AG09319 (cell line): ENCODE results near the gene TAF13.
"Not testable (repeated sequence)": the region's sequence is repeated elsewhere in the genome, so short reads cannot be mapped to it uniquely, and the experiment has no call there.

Experiments used
- DNase-seq: peaks from one replicate; pipeline ENCODE4 v3.0.0-alpha.2; 2010; ENCODE audit warnings: low read depth; ENCODE audit errors: extremely low read depth
- TF ChIP-seq, protein P1 (sequence below): IDR thresholded peaks from 2 replicates; pipeline ENCODE4 v1.5.1; 2011; ENCODE audit warnings: low read depth, mild to moderate bottlenecking, inconsistent platforms, low read length, moderate library complexity

TAF13 gene

DNA sequence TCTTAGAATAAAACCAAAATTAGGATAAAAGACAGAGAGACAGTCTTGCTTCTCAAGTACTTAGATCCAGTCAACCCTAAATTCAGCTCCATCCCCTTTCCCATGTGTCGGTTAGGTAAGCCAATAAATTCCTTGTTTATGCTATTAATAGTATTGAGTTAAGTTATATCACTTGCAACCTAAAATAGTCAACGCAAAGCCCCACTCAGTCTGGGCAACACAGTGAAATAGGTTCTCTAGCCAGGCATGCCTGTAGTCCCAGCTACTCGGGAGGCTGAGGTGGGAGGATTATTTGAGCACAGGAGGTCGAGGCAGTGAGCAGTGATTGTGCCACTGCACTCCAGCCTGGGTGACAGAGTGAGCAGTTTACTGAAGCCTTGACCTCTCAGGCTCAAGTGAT is 14.6 kb downstream of the TAF13 start:
- no peak for DNase-seq
- TF ChIP-seq, protein P1, sequence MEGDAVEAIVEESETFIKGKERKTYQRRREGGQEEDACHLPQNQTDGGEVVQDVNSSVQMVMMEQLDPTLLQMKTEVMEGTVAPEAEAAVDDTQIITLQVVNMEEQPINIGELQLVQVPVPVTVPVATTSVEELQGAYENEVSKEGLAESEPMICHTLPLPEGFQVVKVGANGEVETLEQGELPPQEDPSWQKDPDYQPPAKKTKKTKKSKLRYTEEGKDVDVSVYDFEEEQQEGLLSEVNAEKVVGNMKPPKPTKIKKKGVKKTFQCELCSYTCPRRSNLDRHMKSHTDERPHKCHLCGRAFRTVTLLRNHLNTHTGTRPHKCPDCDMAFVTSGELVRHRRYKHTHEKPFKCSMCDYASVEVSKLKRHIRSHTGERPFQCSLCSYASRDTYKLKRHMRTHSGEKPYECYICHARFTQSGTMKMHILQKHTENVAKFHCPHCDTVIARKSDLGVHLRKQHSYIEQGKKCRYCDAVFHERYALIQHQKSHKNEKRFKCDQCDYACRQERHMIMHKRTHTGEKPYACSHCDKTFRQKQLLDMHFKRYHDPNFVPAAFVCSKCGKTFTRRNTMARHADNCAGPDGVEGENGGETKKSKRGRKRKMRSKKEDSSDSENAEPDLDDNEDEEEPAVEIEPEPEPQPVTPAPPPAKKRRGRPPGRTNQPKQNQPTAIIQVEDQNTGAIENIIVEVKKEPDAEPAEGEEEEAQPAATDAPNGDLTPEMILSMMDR, result no peak

DNA sequence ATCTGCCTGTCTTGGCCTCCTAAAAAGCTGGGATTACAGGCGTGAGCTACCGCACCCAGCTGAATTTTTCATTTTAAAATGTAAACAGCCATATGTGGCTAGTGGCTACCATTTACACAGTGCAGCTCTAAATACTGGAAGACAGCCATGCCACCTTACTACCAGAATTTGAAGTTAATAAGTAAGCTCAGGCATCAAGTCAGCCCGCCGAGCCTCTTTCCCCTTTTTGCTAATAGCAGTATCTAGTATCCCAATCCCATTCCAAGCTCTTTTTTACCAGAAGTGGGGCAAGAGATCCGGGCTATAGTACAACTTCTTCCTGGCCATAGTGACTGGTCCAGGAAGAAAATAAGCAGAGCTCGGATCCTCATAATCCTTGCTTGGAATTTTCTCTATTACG is 15.1 kb downstream of the TAF13 start:
- no peak for DNase-seq
- TF ChIP-seq, protein P1, result no peak

DNA sequence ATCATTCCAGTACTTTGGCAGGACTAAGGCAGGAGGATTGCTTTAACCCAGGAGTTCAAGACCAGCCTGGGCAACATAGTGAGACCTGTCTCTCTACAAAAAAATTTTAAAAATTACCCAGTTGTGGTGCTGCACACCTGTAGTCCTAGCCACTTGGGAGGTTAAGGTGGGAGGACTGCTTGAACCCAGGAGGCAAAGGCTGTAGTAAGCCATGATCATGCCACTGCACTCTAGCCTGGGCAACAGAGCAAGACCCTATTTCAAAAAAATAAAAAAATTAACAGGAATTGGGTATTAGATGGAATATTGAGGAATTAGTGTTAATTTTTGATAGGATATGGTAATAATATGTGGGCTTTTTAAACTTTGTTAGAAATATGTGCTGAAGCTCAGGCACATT is 16.8 kb downstream of the TAF13 start:
- TF ChIP-seq, protein P1, result no peak
- DNase-seq, result no peak

DNA sequence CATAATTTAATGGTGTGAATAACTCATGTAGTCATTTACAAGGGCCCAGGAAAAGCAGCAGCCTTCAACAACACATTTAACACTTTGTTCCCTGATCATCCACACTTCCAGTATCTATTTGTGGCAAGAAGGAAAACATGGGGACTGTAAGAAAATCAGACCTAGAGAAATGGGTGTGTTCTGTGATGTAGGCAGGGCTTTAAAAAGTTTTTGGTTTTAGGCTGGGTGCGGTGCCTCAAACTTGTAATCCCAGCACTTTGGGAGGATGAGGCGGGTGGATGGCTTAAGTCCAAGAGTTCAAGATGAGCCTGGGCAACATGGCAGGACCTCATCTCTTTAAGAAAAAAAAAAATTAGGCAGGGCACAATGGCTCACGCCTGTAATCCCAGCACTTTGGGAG is 19.7 kb downstream of the TAF13 start:
- TF ChIP-seq, protein P1, result no peak
- DNase-seq, result no peak

DNA sequence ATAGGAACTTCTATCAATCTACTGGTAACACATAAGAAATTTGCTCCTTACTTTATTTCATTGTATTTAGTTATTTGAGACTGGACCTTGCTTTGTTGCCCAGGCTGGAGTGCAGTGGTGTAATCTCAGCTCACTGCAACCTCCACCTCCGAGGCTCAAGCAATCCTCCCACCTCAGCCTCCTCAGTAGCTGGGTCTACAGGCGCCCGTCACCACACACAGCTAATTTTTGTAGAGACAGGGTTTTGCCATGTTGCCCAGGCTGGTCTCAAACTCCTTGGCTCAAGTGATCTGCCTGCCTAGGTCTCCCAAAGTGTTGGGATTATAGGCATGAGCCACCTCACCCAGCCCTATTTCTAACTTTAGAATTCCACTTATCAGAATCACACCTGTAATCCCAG is 23.7 kb downstream of the TAF13 start:
- DNase-seq, result not testable (repeated sequence)

DNA sequence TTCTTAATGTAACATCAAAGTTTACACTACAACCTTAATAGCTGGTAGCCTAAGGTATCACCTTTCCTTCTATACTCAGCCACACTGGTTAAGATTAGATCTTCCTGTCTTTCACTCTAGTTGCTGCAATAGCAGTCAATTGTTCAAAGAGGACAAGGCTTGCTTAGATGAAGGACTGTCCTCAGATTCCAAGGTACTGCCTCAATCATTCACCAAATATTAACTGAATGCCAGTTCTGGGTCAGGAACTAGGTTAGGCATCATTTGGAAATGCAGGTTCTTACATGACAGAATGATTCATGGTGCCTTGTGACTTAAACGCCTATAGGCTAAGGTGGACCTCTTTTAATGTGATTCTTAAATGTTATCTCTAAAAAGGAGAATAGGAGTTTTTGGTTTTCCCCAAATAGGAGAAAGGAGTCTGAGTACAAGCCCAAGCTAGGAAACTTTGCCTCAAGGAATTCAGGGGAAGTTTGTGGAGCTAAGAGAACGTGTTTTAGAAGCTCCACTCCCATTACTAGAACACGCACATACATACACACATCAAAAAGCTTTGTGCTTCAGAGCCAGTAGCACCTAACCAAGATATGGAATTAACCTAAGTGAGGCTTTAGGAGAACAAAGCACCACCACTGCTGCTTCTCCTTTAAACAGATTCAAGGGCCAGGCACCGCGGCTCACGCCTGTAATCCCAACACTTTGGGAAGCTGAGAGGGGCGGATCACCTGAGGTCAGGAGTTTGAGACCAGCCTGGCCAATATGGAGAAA is 25.4 kb downstream of the TAF13 start:
- DNase-seq, result no peak
- TF ChIP-seq, protein P1, result no peak

DNA sequence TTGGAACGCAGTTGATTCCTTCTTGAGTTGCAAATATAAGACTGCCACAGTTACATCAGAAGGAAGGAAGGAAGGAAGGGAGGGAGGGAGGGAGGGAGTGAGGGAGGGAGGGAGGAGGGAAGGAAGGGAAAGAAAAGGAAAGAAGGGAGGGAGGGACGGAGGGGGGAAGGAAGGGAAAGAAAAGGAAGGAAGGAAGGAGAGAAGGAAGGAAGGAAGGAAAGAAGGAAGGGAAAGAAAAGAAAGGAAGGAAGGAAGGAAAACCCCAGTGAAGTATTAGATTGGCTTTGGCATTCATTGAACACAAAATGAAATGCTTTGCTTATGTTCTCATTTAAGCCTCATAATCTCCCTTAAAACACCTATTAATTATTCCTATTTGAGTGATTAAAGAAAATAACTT is 27.5 kb downstream of the TAF13 start:
- TF ChIP-seq, protein P1, result no peak
- DNase-seq, result no peak

DNA sequence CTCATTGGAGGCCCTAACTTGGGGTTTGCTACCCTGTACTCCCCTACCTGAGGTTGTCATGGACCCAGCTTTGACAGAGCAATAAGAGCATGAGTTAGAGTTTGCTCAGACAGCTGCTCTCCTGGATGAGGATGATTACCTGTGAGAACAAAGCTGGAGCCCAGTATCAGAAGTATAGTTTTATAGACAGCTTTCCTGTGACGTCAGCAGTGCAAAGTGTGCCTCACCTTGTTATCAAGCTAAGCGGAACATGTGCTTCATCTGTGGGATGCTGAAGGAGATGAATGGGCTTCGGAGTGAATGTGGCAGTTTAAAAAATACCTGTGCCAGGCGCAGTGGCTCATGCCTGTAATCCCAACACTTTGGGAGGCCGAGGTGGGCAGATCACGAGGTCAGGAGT is 28.5 kb downstream of the TAF13 start:
- TF ChIP-seq, protein P1, result no peak
- DNase-seq, result no peak
